Effector memory CD8-positive, alpha-beta T cell (primary cell): ENCODE results near the gene MBD2.
"Not testable (repeated sequence)": the region's sequence is repeated elsewhere in the genome, so short reads cannot be mapped to it uniquely, and the experiment has no call there.

Experiments
- ATAC-seq: fragments of 150-1000 bp; cut with Tn5 transposase; replicated peaks from 2 replicates; pipeline ENCODE4 v1.10.0; 2021; ENCODE audit warnings: mild to moderate bottlenecking, moderate library complexity
- DNase-seq, 3 experiments: peaks; one replicate each; pipeline ENCODE4 v3.0.0; 2021
- H3K27ac Mint-ChIP-seq, 2 donors: one replicate each; pipeline ENCODE4 v1.8.0; 2022; ENCODE audit warnings: mild to moderate bottlenecking in 2 of 2, mixed read lengths in 2 of 2, moderate library complexity in 2 of 2
- H3K27me3 Mint-ChIP-seq, 2 donors: one replicate each; pipeline ENCODE4 v1.8.0; 2022; ENCODE audit warnings: mixed read lengths in 2 of 2
- H3K36me3 Mint-ChIP-seq: one replicate; pipeline ENCODE4 v1.8.0; 2022; ENCODE audit warnings: mild to moderate bottlenecking, moderate library complexity, mixed read lengths; ENCODE audit not compliant: insufficient read depth
- H3K4me1 Mint-ChIP-seq, 2 donors: one replicate each; pipeline ENCODE4 v1.8.0; 2022; ENCODE audit warnings: low read depth in 2 of 2, mixed read lengths in 2 of 2
- H3K4me3 Mint-ChIP-seq, 2 donors: one replicate each; pipeline ENCODE4 v1.8.0; 2022; ENCODE audit warnings: mild to moderate bottlenecking in 2 of 2, mixed read lengths in 2 of 2, moderate library complexity in 2 of 2
- H3K9me3 Mint-ChIP-seq, 2 donors: one replicate each; pipeline ENCODE4 v1.8.0; 2022; ENCODE audit warnings: mixed read lengths in 2 of 2

Gene MBD2

GRCh38 chr18:54228364-54228763, 3.9 kb upstream of the MBD2 start:
- H3K4me3 Mint-ChIP-seq: no peak overlapping the region
- H3K36me3 Mint-ChIP-seq: peaks cover 19% of the 10 kb centered on the region
- no peaks in the 10 kb centered on the region for H3K9me3 Mint-ChIP-seq
- ATAC-seq: no peak
- H3K4me1 Mint-ChIP-seq: peaks cover 6 to 12% of the 10 kb centered on the region in 2 donors
- DNase-seq: no peak
- H3K27me3 Mint-ChIP-seq: no peaks in the 10 kb centered on the region
- H3K27ac Mint-ChIP-seq: no peak overlapping the region

DNA sequence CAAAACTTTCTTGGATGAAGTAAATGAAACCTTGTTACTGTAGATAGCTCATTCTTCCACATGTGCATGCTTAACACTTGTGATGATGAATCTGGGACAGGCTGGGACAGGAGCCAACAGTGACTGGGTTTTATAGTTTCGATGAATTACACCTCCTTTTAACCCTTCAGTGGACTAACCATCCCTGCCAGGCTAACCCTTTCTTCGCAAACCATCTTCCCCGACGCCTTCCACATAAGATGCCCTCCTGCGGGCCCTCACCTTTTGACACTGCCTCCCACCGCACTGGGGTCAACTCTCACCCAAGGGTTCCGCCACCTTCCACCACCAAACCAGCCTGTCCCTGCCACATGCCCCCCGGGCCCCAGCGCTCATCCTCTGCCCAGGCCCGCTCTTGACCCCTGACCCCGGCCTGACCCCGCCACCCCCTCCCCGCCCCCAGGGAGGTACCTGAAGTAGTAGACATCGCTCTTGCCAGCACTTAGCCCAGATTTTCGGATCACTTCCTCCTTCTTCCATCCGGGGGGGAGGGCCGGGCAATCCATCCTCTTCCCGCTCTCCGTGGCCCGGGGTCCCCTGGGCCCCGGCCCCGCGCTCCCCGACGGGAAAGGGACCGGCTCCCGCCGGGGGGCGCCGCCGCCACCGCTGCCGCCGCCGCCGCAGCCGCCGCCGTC, 764 bp downstream of the MBD2 start:
- Mint-ChIP-seq H3K27ac (peak overlapping the region; percentile 91 to 96), H3K36me3 (peaks cover 21% of the 10 kb centered on the region), H3K4me1 (peaks cover 29 to 50% of the 10 kb centered on the region in 2 donors), H3K27me3 (no peaks in the 10 kb centered on the region), H3K4me3 (peak overlapping the region; percentile 91 to 93), H3K9me3 (no peaks in the 10 kb centered on the region)
- DNase-seq (peak; percentile 32 to 46 (median 44)), ATAC-seq (peak; percentile 32)

- ATAC-seq: peak; percentile 65
- Mint-ChIP-seq H3K27me3 (no peaks in the 10 kb centered on the region), H3K27ac (peak overlapping the region; percentile 91 to 96), H3K4me3 (peak overlapping the region; percentile 91 to 93), H3K9me3 (no peaks in the 10 kb centered on the region), H3K4me1 (peaks cover 32 to 55% of the 10 kb centered on the region in 2 donors), H3K36me3 (peaks cover 19% of the 10 kb centered on the region)
- DNase-seq: peak; percentile 61 to 64 (median 62)
Observed at GRCh38 chr18:54222922-54223567, 1.4 kb downstream of the MBD2 start.

DNA sequence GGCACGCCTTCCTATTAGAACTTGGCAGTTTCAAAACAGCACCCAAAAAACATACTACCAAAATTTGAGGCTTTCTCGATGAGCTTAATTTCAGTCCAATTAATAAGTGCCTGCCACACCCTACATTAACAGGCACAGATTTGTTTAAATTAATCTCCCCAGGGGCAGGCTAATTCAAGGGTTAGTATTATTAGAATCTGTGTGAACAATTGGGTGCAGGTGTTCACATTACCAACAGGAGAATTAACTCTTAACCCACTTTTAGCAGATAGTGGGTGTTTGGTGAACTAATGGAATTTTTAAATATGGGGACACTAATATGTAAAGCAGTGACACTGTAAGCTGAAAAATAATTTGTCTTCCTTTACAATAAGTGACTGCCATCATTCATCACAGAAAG, 4.1 kb downstream of the MBD2 start:
- Mint-ChIP-seq H3K36me3 (peaks cover 22% of the 10 kb centered on the region), H3K27me3 (no peaks in the 10 kb centered on the region), H3K4me1 (peaks cover 38 to 68% of the 10 kb centered on the region in 2 donors), H3K4me3 (peak overlapping the region in 1 of 2 donors; percentile 20), H3K9me3 (no peaks in the 10 kb centered on the region), H3K27ac (peak overlapping the region in 1 of 2 donors; percentile 44)
- ATAC-seq: no peak
- DNase-seq: no peak

GRCh38 chr18:54218803-54219202, 5.7 kb downstream of the MBD2 start:
- not testable (repeated sequence) for H3K27me3 Mint-ChIP-seq, ATAC-seq, H3K9me3 Mint-ChIP-seq, DNase-seq
- H3K4me3 Mint-ChIP-seq: peak overlapping the region in 1 of 2 donors; percentile 1
- H3K4me1 Mint-ChIP-seq: peaks cover 37 to 74% of the 10 kb centered on the region in 2 donors
- peak overlapping the region in 1 of 2 donors; percentile 5 for H3K27ac Mint-ChIP-seq
- peaks cover 23% of the 10 kb centered on the region for H3K36me3 Mint-ChIP-seq

- Mint-ChIP-seq H3K27me3 (no peaks in the 10 kb centered on the region), H3K4me3 (no peak overlapping the region), H3K36me3 (peaks cover 22% of the 10 kb centered on the region), H3K27ac (peak overlapping the region in 1 of 2 donors; percentile 53), H3K4me1 (peaks cover 34 to 74% of the 10 kb centered on the region in 2 donors), H3K9me3 (no peaks in the 10 kb centered on the region)
- ATAC-seq (no peak), DNase-seq (no peak)
Observed at GRCh38 chr18:54218299-54218698, 6.2 kb downstream of the MBD2 start.

GRCh38 chr18:54217624-54218023, 6.8 kb downstream of the MBD2 start:
- H3K27me3 Mint-ChIP-seq: no peaks in the 10 kb centered on the region
- peak overlapping the region in 1 of 2 donors; percentile 53 for H3K27ac Mint-ChIP-seq
- H3K36me3 Mint-ChIP-seq: peaks cover 18% of the 10 kb centered on the region
- DNase-seq (no peak), ATAC-seq (no peak)
- H3K4me1 Mint-ChIP-seq: peaks cover 31 to 72% of the 10 kb centered on the region in 2 donors
- H3K4me3 Mint-ChIP-seq: peak overlapping the region in 1 of 2 donors; percentile 40
- no peaks in the 10 kb centered on the region for H3K9me3 Mint-ChIP-seq

GRCh38 chr18:54215069-54215468, 9.4 kb downstream of the MBD2 start:
- no peaks in the 10 kb centered on the region for H3K27me3 Mint-ChIP-seq
- peaks cover 35 to 72% of the 10 kb centered on the region in 2 donors for H3K4me1 Mint-ChIP-seq
- peak overlapping the region in 1 of 2 donors; percentile 44 for H3K27ac Mint-ChIP-seq
- no peak overlapping the region for H3K4me3 Mint-ChIP-seq
- ATAC-seq: no peak
- peaks cover 18% of the 10 kb centered on the region for H3K36me3 Mint-ChIP-seq
- H3K9me3 Mint-ChIP-seq: no peaks in the 10 kb centered on the region
- no peak for DNase-seq

GRCh38 chr18:54210463-54210862, 14.0 kb downstream of the MBD2 start:
- peaks cover 12% of the 10 kb centered on the region for H3K36me3 Mint-ChIP-seq

DNA sequence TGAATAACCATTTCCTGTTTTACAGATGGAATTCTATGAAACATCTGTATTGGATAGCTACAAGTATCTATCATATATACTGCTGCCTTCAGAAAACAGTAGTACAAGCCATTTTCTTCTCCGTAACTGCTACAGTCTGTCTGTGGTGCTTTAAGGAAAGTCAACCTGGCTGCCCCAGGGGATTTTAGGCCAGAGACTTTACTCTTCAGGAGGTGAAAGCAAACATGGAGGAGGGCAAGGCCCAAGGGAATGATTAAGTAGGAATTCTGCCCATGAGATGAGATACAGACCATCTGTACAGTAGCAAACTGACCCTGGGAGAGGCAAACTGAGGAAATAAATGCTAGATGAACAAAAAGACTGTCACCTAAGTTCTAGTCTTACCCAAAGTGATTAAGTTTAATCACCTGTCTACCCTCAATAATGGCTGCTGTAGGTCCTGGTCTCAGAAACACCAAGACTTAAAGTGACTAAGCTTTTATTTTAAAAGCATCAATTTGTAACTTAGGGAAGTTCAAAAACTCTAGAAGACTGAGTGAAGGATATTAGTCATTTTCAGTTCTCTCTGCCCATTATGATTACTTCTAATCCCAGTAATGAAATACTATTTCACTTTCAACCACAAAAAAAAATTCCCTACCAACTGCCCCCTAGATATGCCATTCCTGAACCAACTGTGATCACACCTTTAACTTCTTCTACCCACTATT, 14.8 kb downstream of the MBD2 start:
- Mint-ChIP-seq H3K4me1 (peaks cover 36 to 70% of the 10 kb centered on the region in 2 donors), H3K27me3 (no peaks in the 10 kb centered on the region), H3K27ac (peak overlapping the region; percentile 11 to 30), H3K36me3 (peaks cover 4% of the 10 kb centered on the region), H3K4me3 (no peak overlapping the region), H3K9me3 (no peaks in the 10 kb centered on the region)
- DNase-seq (no peak), ATAC-seq (no peak)

More at GRCh38 chr18:54210463-54210862, 14.0 kb downstream of the MBD2 start:
- no peak for ATAC-seq
- H3K4me1 Mint-ChIP-seq: peaks cover 39 to 78% of the 10 kb centered on the region in 2 donors
- H3K9me3 Mint-ChIP-seq: no peaks in the 10 kb centered on the region
- no peak for DNase-seq
- no peaks in the 10 kb centered on the region for H3K27me3 Mint-ChIP-seq
- H3K27ac Mint-ChIP-seq: peak overlapping the region in 1 of 2 donors; percentile 11
- H3K4me3 Mint-ChIP-seq: peak overlapping the region in 1 of 2 donors; percentile 11

- Mint-ChIP-seq H3K4me1 (peaks cover 30 to 51% of the 10 kb centered on the region in 2 donors), H3K27me3 (no peaks in the 10 kb centered on the region), H3K9me3 (no peaks in the 10 kb centered on the region), H3K4me3 (peak overlapping the region; percentile 1 to 32), H3K36me3 (peaks cover 14% of the 10 kb centered on the region), H3K27ac (peak overlapping the region; percentile 52 to 77)
- DNase-seq: no peak
- ATAC-seq: peak; percentile 27
Observed at GRCh38 chr18:54206447-54206846, 18.0 kb downstream of the MBD2 start.

DNA sequence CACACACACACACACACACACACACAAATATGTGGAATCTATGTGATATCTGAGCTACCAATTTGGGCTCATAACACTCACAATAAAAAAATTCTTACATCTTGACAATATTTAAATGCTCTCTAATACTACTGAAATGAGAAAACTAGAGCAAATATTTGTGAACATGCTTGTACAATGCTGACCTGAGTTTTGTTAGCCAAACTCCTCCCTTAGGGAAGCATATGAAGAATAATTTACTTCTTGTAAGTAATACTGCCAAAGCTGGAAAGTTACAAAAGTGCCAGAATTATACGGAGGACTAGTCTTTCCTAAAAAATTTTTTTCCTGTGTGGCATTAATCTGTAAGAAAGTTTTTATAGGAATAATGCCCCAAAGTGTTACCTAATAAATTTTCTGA, 18.5 kb downstream of the MBD2 start:
- Mint-ChIP-seq H3K27ac (peak overlapping the region in 1 of 2 donors; percentile 52), H3K9me3 (no peaks in the 10 kb centered on the region), H3K36me3 (peaks cover 19% of the 10 kb centered on the region), H3K4me3 (no peak overlapping the region), H3K27me3 (no peaks in the 10 kb centered on the region), H3K4me1 (peaks cover 27 to 47% of the 10 kb centered on the region in 2 donors)
- no peak for ATAC-seq
- DNase-seq: no peak

DNA sequence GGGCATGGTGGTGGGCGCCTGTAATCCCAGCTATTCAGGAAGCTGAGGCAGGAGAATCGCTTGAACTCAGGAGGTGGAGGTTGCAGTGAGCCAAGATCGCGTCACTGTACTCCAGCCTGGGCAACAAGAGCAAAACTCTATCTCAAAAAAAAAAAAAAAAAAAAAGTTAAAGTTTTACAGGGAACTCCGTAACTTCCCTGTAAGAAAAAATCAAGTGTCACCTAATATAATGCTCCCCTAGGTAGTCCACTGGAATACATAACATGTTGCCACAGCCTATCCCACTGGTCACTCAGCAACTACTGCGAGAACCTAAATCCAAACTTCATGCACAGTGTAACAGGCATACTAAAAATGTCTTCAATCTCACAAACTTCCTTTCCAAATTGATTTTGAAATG, 19.0 kb downstream of the MBD2 start:
- Mint-ChIP-seq H3K27ac (peak overlapping the region in 1 of 2 donors; percentile 52), H3K36me3 (peaks cover 24% of the 10 kb centered on the region), H3K4me1 (peaks cover 27 to 46% of the 10 kb centered on the region in 2 donors)
- ATAC-seq, DNase-seq, H3K27me3 Mint-ChIP-seq, H3K9me3 Mint-ChIP-seq, H3K4me3 Mint-ChIP-seq: not testable (repeated sequence)
